Urinary bladder (tissue), 4 donors: ENCODE measurements around the gene GIMAP6. TPM values are rescaled to one million over a fixed set of nuclear protein-coding genes. Genes with fewer than 3 reads are reported as not detected.
"Not testable (repeated sequence)": the region's sequence is repeated elsewhere in the genome, so short reads cannot be mapped to it uniquely, and the experiment has no call there.

ENCODE experiments used
- DNase-seq: peaks from one replicate; pipeline ENCODE4 v3.0.0-alpha.2; 2015; ENCODE audit errors: extremely low spot score
- H3K27ac ChIP-seq: one replicate; pipeline ENCODE4 v1.5.1; 2013; ENCODE audit warnings: low read depth, mild to moderate bottlenecking, moderate library complexity
- H3K36me3 ChIP-seq: one replicate; pipeline ENCODE4 v1.6.1; 2013; ENCODE audit warnings: mild to moderate bottlenecking, moderate library complexity; ENCODE audit not compliant: insufficient read depth
- H3K4me1 ChIP-seq: one replicate; pipeline ENCODE4 v1.6.1; 2013; ENCODE audit warnings: mild to moderate bottlenecking, moderate library complexity; ENCODE audit not compliant: insufficient read depth
- H3K4me3 ChIP-seq: one replicate; pipeline ENCODE4 v1.5.1; 2013; ENCODE audit warnings: low read depth, low read length
- WGBS: extraction: QIAGEN DNeasy Blood & Tissue Kit; methylation state at CpG from one replicate; pipeline ENCODE4 v1.1.7; 2013; 5-methylcytosine and 5-hydroxymethylcytosine counted together
- polyA plus RNA-seq: library from polyadenylated mRNA; stranded (reverse); fragments of 200-250 nt; gene quantifications from one replicate; pipeline ENCODE4 v1.2.3, GENCODE V29; 2013
- total RNA-seq: library from RNA; depleted of rRNA; stranded (reverse); fragments of >200 nt; gene quantifications from one replicate; pipeline ENCODE4 v1.2.3, GENCODE V29; 2014
- donor health status: healthy with polysubstance abuse.
- donor health status: healthy.

The GIMAP6 gene
- total and polyA plus RNA-seq, 2 donors: 29.5 to 30.3 TPM

GRCh38 chr7:150662821-150663220, 30.6 kb upstream of the GIMAP6 start:
- not testable (repeated sequence) for H3K27ac ChIP-seq, H3K36me3 ChIP-seq

GRCh38 chr7:150660939-150661613, 28.9 kb upstream of the GIMAP6 start:
- Histone ChIP-seq H3K27ac (no peak overlapping the region), H3K4me3 (no peak overlapping the region), H3K4me1 (no peaks in the 10 kb centered on the region), H3K36me3 (no peaks in the 10 kb centered on the region)
- no peak for DNase-seq
- 70% methylated on average over 4 of the region's 4 CpGs for WGBS

More at GRCh38 chr7:150662821-150663220, 30.6 kb upstream of the GIMAP6 start:
- H3K4me3 ChIP-seq, DNase-seq, H3K4me1 ChIP-seq: not testable (repeated sequence)

DNA sequence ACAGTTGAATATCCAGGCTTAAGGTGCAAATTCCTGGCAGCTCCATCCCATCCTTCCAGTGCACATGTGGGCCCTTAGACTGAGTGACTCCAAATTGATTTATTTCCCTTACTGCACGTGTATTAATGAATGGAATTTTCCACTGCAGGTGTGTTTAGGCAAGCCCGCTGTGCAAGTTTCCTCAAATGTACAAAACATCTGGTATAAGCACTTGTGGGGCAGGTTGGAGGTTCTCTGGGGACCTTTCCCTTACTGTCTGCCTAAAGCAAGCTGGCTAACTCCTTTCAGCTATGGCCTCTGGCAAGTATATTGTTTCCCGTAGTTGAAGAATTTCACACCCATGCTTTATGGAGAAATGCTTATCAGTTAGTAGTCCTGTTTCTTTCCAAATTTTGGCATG, 25.3 kb upstream of the GIMAP6 start:
- H3K4me1 ChIP-seq: no peaks in the 10 kb centered on the region
- WGBS: 77% methylated on average over 3 of the region's 3 CpGs
- H3K27ac ChIP-seq: no peak overlapping the region
- DNase-seq: no peak
- H3K4me3 ChIP-seq: no peak overlapping the region
- no peaks in the 10 kb centered on the region for H3K36me3 ChIP-seq

DNA sequence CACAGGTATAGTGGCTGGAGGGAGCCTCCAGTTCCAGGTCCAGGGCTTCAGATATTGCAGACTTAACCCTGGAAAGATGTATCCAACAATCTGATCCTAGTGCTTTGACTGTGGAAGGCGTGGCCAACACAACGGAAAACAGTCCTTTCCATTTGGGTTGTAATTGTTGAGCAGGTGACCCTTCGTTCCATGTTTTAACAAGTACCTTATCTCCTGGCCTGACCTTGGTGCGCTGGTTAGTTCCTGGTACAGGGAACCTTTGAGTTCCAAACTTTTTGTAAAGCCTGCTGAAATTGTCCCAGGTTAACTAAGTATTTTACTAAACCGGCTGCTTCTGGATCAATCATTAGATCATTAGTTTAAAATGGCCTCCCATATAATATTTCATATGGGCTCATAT, 23.9 kb upstream of the GIMAP6 start:
- no peak for DNase-seq
- H3K36me3 ChIP-seq: no peaks in the 10 kb centered on the region
- no peaks in the 10 kb centered on the region for H3K4me1 ChIP-seq
- no peak overlapping the region for H3K4me3 ChIP-seq
- 77% methylated on average over 5 of the region's 5 CpGs for WGBS
- H3K27ac ChIP-seq: no peak overlapping the region

DNA sequence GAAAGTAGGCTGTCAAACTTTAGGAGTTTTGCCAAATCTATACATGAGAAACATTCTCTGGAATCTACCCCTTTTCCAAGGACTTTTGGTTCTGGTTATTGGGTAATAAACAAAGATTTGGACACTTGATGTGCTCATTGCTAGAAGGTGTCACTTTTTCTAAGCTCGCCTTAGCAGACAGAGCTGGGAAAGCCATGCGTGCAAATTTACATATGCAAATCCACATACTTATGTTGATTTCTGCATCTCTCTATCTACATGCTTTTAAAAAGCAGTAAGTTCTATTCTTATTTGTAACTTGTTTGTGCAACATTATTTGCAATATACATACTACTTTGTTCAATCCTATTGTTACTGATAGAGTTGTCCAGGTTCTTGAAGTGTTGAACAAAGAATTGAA, 22.5 kb upstream of the GIMAP6 start:
- WGBS: 66% methylated on average over 2 of the region's 2 CpGs
- Histone ChIP-seq H3K4me3 (no peak overlapping the region), H3K4me1 (no peaks in the 10 kb centered on the region), H3K36me3 (no peaks in the 10 kb centered on the region), H3K27ac (no peak overlapping the region)
- no peak for DNase-seq

DNA sequence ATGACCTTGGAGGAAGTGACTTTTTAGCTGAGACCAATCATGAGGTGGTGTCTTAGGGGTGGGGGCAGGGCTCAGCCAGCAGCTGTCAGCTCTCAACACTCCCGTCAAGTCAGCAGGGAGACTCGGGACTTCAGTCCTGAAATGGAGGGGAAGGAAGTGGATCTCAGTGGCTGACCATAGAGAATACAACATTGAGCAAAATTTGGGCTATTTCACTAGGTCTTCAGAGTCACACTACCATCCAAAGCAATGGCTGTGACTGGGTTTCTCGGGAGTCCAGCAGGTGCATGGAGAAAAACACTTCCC, 16.8 kb upstream of the GIMAP6 start:
- H3K27ac ChIP-seq: no peak overlapping the region
- 44% methylated on average over 3 of the region's 3 CpGs for WGBS
- DNase-seq: no peak

DNA sequence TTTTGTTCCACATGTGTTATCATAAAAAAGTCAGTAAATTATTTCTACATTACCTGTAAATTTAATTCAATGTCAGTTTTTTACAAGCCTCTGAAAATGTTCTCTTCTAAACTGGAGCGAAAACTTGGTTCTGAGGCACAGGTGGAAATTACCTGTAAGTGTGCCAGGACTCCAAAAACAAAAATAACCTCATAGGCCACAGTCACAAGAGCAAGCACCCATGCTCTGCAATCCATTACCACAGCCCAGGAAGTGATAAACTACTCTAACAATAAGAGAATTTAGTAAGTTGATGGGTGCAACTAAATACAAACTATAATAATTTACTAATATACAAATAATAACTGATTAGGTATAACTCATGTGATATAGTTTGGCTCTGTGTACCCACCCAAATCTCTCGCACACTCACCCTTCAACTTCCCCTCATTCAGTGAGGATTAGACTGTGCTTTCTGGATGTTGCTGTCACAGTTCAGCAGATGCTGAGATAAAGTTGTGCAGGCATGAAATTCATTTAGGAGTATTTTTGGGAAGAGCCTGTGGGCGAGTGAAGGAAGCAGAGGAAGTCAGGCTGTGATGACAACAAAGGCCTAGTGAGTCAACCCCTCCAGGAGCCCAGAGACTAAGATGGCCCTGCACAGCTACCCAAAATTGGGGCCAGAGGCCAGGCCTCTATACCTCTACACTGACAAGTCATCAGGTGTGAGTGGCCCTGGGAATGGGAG, 16.3 kb upstream of the GIMAP6 start:
- 62% methylated on average over 3 of the region's 3 CpGs for WGBS
- no peak overlapping the region for H3K27ac ChIP-seq

More for the DNA sequence above, 16.8 kb upstream of the GIMAP6 start:
- Histone ChIP-seq H3K4me1 (no peaks in the 10 kb centered on the region), H3K4me3 (no peak overlapping the region), H3K36me3 (no peaks in the 10 kb centered on the region)

DNA sequence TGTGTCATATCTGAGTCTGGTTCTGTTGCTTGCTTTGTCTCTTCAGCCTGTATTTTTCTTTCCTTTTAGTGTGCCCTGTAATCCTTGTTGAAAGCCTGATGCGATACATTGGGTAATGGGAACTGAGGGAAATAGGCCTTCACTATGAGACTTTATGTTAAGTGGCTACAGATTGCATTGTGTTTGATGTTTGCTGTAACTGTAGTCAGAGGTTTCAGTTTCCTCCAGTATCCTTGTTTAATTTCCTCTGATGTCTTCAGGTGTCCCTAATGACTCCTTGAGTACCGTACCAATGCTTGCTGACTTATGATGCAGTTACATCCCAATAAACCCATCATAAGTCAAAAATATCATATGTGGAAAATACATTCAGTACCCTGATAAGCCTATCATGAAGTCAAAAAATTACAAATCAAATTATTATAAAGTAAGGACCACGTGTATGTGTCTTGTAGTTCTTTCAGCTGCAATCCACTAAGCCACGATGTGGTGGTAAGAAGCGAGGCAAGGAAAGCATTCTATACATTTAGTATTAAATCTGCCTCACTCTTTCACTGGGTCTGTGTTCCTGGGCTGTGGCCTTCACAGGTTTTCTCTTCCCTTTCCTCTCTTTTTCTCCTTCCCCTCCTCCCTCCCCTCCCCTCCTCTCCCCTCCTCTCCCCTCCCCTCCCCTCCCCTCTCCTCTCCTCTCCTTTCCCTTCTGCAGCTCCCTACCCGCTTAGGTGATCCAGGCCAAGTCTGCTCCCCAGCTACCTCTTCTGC, 13.3 kb upstream of the GIMAP6 start:
- Histone ChIP-seq H3K27ac (no peak overlapping the region), H3K4me1 (no peaks in the 10 kb centered on the region), H3K4me3 (no peak overlapping the region), H3K36me3 (no peaks in the 10 kb centered on the region)
- DNase-seq: no peak
- WGBS: 77% methylated on average over 6 of the region's 6 CpGs

More for the DNA sequence above, 16.3 kb upstream of the GIMAP6 start:
- Histone ChIP-seq H3K36me3 (no peaks in the 10 kb centered on the region), H3K4me1 (no peaks in the 10 kb centered on the region), H3K4me3 (no peak overlapping the region)
- DNase-seq: no peak

DNA sequence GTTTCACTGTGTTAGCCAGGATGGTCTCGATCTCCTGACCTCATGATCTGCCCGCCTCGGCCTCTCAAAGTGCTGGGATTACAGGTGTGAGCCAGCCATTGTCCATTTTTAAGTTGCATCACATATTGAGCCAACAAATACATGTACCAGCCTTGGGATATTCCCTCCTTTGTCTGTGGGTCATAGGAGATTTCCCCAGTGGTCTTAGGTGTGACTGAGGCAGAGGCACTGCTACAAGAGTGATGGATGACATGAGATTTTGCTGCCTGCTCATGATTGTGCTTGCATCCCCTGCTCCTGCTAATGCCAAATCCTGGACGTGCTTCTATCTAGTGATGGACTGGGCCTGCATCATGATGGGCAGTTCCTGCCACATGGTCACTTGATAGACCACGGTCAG, 10.7 kb upstream of the GIMAP6 start:
- no peak overlapping the region for H3K27ac ChIP-seq
- no peak for DNase-seq
- no peaks in the 10 kb centered on the region for H3K36me3 ChIP-seq
- H3K4me1 ChIP-seq: no peaks in the 10 kb centered on the region
- 81% methylated on average over 5 of the region's 5 CpGs for WGBS
- no peak overlapping the region for H3K4me3 ChIP-seq

GRCh38 chr7:150641854-150642253, 9.7 kb upstream of the GIMAP6 start:
- Histone ChIP-seq H3K4me1 (no peaks in the 10 kb centered on the region), H3K27ac (no peak overlapping the region), H3K4me3 (no peak overlapping the region), H3K36me3 (no peaks in the 10 kb centered on the region)
- no peak for DNase-seq

DNA sequence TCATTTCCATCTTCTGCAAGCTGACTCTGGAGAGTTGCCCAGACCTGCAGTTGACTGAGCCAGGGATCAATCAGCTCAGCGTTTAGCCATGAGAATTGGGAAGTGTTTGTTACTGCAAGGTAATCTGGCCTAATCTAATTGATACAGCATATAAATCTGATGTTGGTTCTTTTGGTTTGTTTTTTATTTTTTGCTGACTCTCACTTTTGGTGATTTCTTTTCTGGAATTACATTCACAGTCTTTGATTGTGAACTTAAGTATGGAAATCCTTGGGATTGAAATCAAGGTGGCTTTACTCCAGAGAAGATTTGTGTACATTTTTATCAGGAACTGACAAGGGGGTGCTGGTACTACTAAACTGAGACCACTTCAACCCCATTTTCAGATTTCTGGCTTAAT, 1.7 kb upstream of the GIMAP6 start:
- H3K36me3 ChIP-seq: no peaks in the 10 kb centered on the region
- WGBS: 55% methylated on average over 1 of the region's 1 CpG
- H3K27ac ChIP-seq: no peak overlapping the region
- H3K4me3 ChIP-seq: no peak overlapping the region
- DNase-seq: no peak
- no peaks in the 10 kb centered on the region for H3K4me1 ChIP-seq

DNA sequence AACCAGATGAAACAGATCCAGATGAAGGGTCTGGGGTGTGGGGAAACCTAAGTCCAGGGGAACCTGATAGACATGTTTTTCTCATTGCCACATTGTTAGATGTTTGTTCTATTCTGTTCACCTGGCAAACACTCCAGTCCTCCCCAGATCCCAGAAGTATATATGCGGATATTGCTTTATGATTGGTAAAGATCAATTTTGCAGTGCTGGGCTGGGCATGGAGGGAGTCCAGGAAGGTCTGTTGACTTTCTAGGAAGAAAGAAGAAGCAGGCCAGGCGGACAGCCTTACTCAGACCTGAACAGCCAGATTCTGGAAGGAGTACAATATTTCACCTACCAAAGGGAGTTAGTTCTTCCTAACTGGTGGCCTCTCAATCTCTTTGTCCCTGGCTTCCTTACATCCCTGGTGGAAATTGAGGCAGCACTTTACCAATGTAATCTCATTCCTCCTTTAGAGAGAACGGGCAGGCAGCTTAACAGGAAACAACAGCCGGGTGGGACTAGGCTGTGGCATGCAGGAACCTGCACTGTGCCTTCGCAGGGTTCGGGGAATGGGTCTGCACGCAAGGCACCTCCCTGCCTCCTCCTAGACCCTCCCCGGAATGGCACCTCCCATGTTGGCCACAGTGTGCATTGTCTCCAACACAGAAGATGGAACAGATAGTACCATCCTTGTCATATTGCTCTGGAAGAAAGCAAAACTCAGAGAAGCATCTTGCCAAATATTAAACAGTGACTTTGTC, 930 bp downstream of the GIMAP6 start:
- H3K4me3 ChIP-seq: peak overlapping the region; percentile 37
- WGBS: 63% methylated on average over 8 of the region's 8 CpGs
- no peak for DNase-seq
- no peaks in the 10 kb centered on the region for H3K4me1 ChIP-seq
- H3K36me3 ChIP-seq: no peaks in the 10 kb centered on the region
- H3K27ac ChIP-seq: no peak overlapping the region

GRCh38 chr7:150629347-150629746, 2.8 kb downstream of the GIMAP6 start:
- no peak for DNase-seq
- WGBS: 80% methylated on average over 9 of the region's 9 CpGs
- Histone ChIP-seq H3K27ac (no peak overlapping the region), H3K4me1 (no peaks in the 10 kb centered on the region), H3K4me3 (no peak overlapping the region), H3K36me3 (no peaks in the 10 kb centered on the region)
